Fibroblast of lung (primary cell): ENCODE measurements around the gene LY6G6F.

Experiments used
- CTCF ChIP-seq, 2 donors: IDR thresholded peaks in 1 of 2; conservative IDR thresholded peaks in 1 of 2; 1 replicate in 1 of 2; 2 replicates in 1 of 2; pipeline ENCODE4 v1.5.1; 2011 to 2012; ENCODE audit warnings: low read length in 2 of 2, control low read depth in 1 of 2, inconsistent platforms in 1 of 2, low read depth in 1 of 2, mild to moderate bottlenecking in 1 of 2
- EZH2 ChIP-seq: IDR thresholded peaks from 2 replicates; pipeline ENCODE4 v1.5.1; 2012; ENCODE audit warnings: low read length, control low read depth, mild to moderate bottlenecking; ENCODE audit errors: missing control alignments

DNA sequence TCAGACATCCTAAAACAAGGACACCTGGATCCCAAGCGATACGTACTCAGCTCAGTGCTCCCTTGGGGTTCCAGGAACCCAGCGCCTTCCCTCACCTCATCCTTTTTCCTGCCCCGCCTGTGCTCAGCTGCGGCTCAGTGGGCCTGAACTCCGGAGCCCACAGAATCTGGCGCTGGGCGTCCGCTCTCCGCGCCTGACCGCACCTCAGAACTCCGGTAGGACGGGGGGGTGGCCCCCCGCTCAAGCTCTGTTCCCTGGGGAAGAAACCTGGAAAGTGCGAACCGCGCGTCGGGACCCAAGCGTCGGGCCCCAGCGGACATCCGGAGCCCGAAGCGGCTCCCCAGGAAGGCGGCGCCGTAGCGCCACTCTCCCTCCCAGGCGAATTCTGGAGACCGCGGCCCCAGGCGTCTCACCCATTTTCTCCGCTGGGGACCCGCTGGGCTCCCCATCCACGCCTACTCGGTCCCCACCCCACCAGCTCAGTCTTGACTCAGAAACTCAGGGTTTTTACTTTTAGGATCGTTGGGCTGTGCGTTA lies 25.5 kb upstream of the LY6G6F start:
- TF ChIP-seq CTCF (conservative IDR thresholded peaks at IDR 0.05 in 1 of 2, IDR thresholded peaks at IDR 0.05 in 1 of 2; ENCODE audit: low read depth in 1 of 2, low read length in 2 of 2): peak in 1 of 2 donors; percentile 13
- no peak for TF ChIP-seq EZH2
